CMK (cell line): ENCODE measurements around the gene MED16.
"Not testable (repeated sequence)": the region's sequence is repeated elsewhere in the genome, so short reads cannot be mapped to it uniquely, and the experiment has no call there.

Experiments
- DNase-seq: peaks from one replicate; pipeline ENCODE4 v3.0.0-alpha.2; 2010; ENCODE audit warnings: low read depth

Gene MED16

GRCh38 chr19:853614-854220 lies 39.3 kb downstream of the MED16 start:
- not testable (repeated sequence) for DNase-seq

DNA sequence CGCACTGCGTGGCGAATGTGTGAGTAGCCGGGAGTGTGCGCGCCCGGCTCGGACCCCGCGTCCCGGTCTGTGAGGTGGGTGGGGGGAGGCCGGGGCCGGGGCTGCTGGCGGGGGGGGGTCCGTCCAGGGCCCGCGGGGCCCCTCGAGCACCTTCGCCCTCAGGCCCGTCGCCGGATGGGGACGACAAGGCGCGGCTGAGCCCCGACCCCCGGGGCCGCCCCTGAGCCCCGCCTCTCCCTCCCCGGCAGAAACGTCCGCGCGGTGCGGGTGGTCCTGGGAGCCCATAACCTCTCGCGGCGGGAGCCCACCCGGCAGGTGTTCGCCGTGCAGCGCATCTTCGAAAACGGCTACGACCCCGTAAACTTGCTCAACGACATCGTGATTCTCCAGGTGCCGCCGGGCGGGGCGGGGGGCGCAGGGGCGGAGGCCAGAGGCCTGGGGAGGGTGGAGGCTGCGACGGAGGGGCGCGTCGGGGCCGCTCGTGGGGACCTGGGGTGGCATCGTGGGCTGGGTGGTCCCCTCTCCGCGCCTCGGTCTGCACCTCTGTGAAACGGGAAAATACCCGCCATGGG lies 39.9 kb downstream of the MED16 start:
- no peak for DNase-seq

GRCh38 chr19:852136-853013 lies 40.6 kb downstream of the MED16 start, which contains the start of gene ELANE:
Gene ELANE, plus strand, starts transcription at chr19:852303. Its CDS starts 26 bp downstream, at chr19:852329.
- DNase-seq = no peak

DNA sequence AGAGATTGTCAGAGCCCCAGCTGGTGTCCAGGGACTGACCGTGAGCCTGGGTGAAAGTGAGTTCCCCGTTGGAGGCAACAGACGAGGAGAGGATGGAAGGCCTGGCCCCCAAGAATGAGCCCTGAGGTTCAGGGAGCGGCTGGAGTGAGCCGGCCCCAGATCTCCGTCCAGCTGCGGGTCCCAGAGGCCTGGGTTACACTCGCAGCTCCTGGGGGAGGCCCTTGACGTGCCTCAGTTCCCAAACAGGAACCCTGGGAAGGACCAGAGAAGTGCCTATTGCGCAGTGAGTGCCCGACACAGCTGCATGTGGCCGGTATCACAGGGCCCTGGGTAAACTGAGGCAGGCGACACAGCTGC lies 42.0 kb downstream of the MED16 start:
- no peak for DNase-seq

- no peak for DNase-seq
Measured at GRCh38 chr19:850221-850978, 42.6 kb downstream of the MED16 start.

GRCh38 chr19:849195-849594 lies 43.8 kb downstream of the MED16 start:
- not testable (repeated sequence) for DNase-seq

DNA sequence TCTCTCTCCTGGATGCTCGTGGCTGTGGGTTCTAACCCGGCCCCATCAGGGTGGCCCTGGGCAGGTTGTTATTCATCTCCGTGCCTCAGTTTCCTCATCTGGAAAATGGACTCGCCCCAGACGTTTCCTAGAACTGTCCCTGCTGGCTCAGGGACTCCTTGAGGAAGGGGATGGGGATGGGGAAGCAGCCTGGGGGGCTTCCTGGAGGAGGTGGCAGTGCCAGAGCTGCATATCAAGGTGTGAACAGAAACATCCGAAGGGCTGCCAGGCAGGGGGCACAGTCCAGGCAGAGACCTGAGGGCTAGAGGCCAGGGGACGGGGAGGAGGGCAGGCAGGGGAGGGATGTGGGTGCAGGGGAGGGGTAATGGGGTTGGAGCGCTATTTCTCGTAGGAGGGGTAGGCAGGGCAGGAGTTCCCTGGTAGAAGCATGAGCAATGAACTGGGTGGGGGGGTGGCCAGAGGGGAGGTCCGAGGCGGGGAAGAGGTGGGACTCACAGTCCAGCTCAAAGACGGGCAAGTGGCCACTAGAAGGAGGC lies 44.5 kb downstream of the MED16 start:
- DNase-seq = no peak

DNA sequence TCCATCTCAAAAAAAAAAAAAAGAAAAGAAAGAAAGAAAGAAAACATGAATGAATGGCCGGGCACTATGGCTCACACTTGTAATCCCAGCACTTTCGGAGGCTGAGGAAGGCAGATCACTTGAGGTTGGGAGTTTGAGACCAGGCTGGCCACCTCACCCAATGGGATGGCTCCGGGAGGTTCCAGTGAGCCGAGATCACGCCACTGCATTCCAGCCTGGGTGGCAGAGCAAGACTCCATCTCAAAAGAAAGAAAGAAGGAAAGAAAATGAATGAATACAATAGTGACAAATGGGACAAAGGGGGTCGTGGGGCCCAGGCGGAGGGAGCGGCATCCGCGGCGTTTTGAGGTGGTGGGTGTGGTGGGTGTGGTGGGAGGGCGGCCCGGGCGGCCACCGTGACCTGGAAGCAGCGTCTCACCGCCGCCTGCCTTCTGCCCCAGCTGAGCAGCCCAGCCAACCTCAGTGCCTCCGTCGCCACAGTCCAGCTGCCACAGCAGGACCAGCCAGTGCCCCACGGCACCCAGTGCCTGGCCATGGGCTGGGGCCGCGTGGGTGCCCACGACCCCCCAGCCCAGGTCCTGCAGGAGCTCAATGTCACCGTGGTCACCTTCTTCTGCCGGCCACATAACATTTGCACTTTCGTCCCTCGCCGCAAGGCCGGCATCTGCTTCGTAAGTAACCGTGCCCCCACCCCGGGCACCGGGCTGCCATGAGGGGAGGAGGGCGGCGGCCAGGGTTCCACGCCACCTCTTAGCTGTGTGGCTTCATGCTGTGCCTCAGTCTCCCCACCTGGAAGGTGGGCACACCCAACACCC lies 47.1 kb downstream of the MED16 start:
- no peak for DNase-seq

GRCh38 chr19:844546-844971 lies 48.4 kb downstream of the MED16 start:
- no peak for DNase-seq

GRCh38 chr19:843836-844545 lies 49.0 kb downstream of the MED16 start:
- no peak for DNase-seq

DNA sequence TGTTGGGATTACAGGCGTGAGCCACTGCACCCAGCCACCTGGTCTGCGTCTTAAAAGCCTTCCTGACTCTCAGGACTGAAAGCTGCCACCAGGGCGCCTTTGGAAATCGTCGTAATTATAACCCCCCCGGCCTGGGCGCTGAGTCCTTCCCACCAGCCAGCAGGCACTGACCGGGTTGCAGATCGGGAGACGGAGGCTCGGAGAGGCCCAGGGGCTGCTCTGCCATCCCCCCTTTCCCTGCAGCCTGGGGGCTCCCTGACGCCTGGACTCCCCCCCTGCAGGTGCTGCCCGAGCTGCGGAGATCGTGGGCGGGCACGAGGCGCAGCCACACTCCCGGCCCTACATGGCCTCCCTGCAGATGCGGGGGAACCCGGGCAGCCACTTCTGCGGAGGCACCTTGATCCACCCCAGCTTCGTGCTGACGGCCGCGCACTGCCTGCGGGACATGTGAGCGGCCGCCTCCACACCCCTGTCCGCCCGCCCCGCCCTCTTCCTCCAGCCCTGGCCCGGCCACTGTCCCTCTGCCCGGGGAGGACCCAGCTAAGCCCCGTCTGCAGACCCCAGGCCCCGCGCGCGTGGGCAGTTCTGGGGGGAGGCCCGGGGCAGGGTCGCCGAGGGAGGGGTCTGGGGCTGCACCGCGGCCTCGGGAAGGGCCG lies 49.7 kb downstream of the MED16 start:
- no peak for DNase-seq

GRCh38 chr19:842802-843179 lies 50.2 kb downstream of the MED16 start:
- not testable (repeated sequence) for DNase-seq

GRCh38 chr19:840519-841206 lies 52.3 kb downstream of the MED16 start, which contains the start of gene PRTN3:
Gene PRTN3, plus strand, starts transcription at chr19:840999. Its CDS starts 10 bp downstream, at chr19:841009.
- no peak for DNase-seq

DNA sequence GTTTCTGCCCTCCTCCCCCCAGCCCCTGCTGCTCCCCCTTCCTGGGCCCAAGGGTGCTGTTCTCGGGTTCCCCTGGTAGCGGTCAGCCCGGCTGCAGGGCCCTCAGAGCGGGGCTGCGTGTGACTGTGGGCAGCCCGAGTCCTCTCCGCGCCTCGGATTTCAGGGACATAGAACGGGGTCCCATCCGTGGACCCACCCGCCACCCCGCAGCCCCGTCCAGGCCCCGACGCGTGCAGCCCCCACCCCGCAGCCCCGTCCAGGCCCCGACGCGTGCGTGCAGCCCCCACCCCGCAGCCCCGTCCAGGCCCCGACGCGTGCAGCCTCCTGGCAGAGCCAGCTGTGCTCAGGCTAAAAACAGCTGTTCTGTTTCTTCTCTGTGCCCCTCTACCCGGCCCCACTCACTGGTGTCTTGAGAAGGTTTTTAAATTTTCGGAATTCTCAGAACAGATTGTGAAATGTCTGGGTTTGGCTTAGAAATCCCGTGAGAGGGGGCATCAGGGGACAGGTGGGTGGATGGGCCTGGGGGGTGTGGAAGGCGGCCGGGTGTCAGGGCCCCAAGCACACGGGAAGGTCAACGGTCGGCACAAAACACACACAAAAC lies 57.7 kb downstream of the MED16 start:
- DNase-seq = no peak

GRCh38 chr19:834216-834615 lies 58.8 kb downstream of the MED16 start:
- no peak for DNase-seq

- no peak for DNase-seq
Measured at GRCh38 chr19:831407-832369, 61.3 kb downstream of the MED16 start.

- no peak for DNase-seq
Measured at GRCh38 chr19:829129-829758, 63.7 kb downstream of the MED16 start.
